HG03460 (cell line): ENCODE measurements around the gene NOCT.
"Not testable (repeated sequence)": the region's sequence is repeated elsewhere in the genome, so short reads cannot be mapped to it uniquely, and the experiment has no call there.

Source experiments
- ATAC-seq: cut with Tn5 transposase; IDR thresholded peaks from one replicate; pipeline ENCODE4 v1.9.1; 2021; ENCODE audit not compliant: unreplicated experiment

Gene NOCT, protein sequence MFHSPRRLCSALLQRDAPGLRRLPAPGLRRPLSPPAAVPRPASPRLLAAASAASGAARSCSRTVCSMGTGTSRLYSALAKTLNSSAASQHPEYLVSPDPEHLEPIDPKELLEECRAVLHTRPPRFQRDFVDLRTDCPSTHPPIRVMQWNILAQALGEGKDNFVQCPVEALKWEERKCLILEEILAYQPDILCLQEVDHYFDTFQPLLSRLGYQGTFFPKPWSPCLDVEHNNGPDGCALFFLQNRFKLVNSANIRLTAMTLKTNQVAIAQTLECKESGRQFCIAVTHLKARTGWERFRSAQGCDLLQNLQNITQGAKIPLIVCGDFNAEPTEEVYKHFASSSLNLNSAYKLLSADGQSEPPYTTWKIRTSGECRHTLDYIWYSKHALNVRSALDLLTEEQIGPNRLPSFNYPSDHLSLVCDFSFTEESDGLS

DNA sequence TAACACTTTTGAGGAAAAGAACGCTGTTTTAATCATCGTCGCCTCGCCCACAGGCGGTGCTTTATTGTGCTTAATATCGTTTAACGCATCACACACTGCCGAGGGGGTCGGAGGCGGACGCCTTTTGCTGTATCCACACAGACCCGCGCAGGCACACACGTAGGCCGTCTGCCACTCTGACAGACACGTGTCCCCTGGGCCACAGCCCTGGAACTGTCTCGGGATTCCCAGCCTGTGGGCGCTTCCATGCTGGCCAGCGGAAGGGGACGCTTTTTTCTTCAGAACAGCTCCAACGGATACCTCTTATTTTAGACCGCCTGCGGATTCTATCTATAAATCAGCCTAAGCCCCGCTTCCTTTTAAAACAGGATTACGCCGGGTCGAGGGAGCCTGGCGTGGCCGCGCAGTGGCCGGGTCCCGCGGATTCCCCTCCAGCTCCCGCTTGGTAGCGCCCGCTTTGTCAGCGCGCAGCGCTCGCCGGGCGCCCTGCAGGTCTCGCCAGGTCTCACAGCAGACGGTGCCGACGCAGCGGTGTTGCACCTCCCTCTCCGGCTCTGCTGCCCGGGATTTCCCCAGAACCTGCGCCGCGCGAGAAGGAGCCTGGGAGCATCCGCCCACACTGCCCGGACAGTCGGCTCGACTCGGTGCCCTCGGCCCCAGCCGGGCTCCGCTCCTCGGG is at the start of gene NOCT:
NOCT (plus strand) TSS at position 513 of the 679 bp plus-strand sequence. CDS start 201 bp downstream, outside the sequence.
- peak; percentile 92 for ATAC-seq

DNA sequence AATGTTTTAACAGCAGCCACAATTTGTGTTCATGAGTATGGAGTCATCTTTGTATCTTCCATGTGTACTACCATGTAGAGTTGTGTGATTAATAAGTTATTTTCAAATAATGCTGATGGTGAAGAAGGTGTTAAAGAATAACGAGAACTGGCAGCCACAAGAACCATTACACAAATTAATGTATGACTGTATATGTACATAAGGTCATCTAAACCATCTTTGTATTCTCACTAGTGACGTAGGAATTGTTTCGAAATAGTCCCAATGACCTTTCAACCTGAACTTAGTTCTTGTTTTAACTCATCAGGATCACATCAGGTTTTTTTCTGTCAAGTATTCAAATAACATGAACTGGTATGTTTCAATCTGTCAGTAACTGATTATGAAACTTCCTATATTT is 48.3 kb upstream of the NOCT start:
- peak; percentile 95 for ATAC-seq

DNA sequence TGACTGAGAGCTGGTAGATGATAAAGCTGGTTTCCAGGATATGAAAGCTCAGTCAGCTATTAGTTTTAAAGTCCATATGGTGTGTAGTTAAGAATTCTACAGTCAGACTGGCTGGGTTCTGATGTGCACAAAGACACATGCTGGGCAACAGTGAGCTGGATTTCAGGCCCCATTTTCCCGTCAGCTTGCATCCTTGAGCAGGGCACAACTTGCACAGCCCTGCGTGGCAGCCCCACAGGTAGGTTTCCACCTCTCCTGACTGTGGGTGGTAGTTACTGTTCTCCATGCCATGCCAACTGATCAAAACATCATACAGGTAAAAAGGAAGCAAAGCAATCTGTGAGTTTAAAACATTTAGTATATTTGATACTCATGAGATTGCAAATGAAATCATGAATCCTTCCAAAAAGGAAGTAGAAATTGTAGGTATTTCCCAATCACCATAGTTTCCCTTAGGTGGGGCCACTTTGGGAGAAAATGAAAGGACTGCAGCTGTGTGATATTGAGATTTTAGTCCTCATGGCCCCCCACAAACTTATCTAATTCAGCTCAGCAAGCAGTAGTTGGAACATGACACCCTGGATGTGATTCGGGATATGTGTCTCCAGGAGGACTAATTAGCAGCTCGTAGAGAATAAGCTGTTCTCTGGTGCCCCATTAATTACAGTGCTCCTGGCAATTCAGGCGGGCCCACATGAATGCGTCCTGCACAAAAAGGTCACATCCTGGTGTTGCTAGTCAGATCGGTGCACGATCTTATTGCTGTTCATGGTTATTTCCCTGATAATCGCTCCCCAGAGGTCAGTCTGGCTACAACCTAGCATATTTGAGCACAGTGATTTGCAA is 42.4 kb upstream of the NOCT start:
- ATAC-seq, result no peak

DNA sequence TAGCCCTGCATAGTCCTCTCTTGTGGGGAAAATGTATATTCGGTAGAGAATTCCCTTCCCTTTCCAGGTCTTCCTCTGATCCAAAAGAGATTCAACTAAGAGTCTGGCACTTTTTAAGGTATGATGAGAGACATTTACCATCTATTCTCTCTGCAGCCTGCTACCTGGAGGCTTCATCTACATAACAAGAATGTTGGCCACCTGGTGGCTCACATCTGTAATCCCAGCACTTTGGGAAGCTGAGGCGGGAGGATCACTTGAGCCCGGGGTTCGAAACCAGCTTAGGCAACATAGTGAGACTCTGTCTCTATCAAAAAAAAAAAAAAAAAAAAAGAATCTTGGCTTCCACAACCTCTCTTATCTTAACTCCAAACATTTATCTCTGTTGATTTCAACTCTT is 40.4 kb upstream of the NOCT start:
- ATAC-seq, result no peak

DNA sequence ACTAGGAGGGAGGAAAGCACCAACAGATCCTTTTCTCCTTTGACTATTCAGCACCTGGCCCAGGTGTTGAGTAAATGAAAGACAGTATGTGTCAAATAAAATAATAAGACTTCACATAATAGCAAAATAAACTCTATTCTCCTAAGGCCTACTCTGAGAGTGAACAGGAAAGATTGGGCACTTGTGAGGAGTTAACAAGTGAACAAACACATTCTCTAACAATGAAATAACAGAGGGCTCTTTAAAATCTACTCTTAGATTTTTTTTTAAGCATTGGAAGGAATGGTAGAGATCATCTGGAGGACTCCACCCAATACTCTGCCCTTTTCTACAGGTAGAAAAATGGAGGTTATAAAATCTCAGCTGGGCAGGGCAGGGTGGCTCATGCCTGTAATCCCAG is 39.1 kb upstream of the NOCT start:
- no peak for ATAC-seq

DNA sequence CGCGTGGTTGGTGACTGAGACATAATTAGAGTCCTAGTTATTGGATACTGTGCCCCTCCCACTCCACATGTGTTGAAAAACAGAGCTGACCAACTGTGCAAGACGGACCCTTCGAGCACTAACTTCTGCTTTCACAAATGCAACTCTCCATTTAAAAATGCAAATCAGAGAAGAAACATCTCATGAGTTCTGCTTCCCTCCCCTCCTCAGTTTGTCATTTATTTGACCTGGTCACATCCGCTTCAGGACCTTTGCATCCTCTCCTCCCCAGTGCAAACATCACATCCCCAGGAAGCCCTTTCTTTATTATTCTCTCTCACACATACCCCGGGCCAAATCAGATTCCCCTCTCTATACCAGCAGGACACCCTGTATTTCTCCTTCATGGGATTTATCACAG is 38.1 kb upstream of the NOCT start:
- ATAC-seq, result peak; percentile 95

DNA sequence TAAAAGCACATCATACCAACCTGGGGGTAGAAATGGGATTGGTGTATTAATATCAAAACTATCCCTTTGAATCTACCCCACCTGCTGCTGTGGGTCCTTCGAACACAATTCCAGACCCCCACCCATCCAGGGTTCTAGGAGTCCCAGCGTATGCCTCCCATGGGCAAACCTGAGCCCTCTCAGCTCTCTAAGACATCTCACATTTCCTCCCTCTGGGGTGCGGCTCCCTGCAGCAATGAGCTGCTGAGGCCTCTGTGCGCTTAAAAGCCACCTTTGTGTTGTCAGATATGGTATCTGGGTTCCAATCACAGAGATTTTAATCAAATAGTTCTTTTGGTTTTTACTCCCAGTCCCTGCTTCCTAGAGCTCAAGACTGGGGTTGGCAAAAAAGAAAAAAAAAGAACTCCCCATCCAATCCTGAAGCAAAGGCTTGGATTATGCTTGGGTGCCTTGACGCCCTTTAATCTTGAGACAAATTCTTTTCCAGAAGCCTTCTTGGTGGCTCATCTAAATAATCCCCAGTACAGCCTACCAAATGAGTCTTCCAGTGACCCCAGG is 37.5 kb upstream of the NOCT start:
- no peak for ATAC-seq

DNA sequence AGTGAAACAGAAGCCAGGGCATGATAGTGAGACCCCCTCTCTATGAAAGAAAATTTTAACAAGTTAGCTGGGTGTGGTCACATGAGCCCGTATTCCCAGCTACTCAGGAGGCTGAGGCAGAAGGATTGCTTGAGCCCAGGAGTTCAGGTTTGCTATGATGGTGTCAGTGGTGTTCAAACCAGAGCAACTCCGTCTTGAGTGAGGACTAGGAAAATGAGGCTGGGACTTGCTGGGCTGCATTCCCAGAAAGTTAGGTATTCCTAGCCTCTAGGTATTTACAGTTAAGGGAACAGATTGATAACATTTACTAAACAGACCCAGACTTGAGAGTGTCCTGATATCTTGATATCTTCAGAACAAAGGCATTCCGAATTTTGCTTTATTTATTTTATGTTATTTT is 37.0 kb upstream of the NOCT start:
- ATAC-seq, result no peak

DNA sequence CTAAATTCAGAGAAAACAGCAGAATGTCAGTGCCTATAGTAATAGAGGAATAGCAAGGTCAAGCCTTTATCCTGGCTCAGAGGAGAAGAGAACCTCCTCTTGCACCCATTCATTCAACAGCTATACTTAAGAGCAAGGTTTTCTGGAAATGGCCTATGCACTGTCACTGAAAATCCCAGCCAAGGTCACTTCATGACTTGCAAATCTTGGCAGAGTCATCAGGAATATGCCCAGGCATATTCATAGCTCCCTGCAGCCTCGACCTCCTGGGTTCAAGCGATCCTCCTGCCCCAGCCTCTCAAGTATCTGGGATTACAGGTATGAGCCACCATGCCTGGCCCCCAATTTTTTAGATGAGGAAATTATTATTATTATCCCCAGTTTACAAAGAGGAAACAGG is 35.8 kb upstream of the NOCT start:
- no peak for ATAC-seq

DNA sequence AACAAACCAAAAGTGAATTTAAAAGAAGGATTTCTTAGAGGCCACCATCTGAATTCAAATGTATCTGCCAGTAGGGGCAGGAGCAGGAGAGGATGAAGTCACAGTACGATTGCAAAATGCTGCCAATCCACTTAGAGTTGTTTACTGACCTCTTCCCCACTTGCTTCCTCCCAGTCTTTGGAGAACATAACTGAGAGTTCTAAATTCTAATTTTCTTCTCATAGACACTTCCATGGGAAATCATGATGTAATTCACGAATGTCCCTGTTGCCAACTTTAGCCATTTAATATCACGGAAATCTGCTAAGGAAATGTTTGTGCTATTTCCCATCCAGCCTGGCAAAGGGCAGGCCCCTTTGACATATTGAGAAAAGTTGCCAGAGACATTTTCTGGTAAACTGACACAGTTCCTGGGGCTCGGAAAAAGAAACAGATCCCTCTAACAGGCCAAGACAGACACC is 33.6 kb upstream of the NOCT start:
- ATAC-seq, result no peak

DNA sequence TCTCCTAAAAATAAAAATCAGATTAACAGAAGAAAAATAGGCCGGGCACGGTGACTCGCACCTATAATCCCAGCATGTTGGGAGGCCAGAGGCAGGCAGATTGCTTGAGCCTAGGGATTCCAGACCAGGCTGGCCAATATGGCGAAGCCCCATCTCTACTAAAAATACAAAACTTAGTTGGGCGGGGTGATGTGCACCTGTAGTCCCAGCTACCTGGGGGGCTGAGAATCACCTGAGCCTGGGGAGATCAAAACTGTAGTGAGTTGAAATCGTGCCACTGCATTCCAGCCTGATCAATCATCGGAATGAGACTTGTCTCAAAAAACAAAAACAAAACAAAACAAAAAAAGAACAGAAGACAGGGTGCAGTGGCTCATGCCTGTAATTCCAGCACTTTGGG is 32.8 kb upstream of the NOCT start:
- ATAC-seq, result no peak

DNA sequence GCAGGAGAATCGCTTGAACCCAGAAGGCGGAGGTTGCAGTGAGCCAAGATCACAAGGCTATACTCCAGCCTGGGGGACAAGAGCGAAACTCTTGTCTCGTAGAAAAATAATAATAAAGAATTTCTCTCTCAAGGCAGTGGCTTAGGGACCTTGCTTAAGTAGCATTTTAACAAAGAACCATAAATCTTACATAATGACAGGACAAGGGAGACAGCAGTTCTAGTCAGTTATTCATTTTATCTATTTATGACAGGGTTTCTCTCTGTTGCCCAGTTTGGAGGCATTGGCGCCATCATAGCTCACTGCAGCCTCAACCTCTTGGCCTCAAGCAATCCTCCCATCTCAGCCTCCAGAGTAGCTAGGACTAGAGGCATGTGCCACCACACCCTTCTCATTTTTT is 31.9 kb upstream of the NOCT start:
- no peak for ATAC-seq

DNA sequence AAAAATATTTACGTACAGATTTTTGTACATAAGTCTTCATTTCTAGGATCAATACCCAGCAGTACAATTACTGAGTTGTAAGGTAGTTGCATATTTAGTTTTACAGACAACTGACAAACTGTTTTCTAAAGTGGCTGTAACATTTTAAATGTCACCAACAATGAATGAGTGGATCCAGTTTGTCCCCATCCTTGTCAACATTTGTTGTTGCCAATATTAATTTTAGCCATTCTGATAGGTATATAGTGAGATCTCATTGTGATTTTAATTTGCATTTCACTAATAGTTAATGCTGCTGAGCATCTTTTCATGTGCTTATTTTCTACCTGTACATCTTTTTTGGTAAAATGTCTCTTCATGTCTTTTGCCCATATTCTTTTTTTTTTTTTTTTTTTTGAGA is 30.9 kb upstream of the NOCT start:
- ATAC-seq, result no peak

DNA sequence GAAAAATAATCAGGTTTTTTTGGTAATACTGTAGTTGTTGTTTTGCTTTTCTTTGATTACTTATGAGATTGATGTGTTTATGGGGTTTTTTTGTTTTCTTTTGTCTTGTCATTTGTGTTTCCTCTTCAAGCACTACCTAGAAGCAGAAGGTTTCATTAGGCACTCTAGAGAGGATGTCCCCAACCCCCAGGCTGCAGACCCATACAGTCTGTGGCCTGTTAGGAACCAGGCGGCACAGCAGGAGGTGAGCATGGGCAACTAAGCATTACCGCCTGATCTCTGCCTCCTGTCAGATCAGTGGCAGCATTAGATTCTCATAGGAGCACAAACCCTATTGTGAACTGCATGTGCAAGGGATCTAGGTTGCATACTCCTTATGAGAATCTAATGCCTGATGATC is 22.9 kb upstream of the NOCT start:
- ATAC-seq, result no peak

DNA sequence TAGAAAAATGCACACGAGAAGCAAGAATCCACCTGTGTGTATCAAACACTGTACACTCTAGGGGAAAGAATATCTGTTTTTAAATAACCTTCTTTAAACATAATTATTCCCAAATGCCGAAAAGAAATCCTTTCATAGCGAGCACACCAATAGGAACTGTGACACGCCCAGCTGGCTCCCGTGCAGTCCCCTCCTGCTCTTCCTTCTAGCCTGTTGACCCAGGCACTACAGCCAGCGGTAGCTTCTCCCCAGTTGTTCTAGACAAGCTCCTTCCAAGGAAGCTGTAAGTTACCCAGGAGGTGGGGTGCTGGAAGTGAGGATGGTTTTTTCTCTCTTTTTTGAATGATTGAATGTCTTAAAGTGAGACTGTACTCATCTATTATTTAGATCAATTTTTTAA is 19.5 kb upstream of the NOCT start:
- ATAC-seq, result no peak

DNA sequence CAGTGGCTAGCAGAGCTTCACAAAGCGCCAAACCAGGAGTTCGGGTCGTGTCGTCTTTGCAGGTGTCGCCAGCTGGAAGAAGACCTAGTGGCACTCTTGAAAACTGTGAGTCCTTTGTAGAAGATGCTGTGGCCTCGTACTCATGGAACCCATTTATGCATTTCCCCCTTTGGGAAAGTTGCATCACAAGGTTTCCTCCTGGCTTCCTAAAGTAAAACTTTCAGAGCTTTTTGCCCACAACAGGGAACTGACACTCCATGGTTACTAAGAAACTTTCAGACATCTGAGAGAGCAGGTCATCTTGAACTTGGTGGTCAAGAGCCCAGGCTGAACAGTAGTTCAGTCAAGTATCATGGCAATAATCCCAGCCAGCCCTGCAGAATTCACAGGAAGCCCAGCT is 15.9 kb upstream of the NOCT start:
- no peak for ATAC-seq

DNA sequence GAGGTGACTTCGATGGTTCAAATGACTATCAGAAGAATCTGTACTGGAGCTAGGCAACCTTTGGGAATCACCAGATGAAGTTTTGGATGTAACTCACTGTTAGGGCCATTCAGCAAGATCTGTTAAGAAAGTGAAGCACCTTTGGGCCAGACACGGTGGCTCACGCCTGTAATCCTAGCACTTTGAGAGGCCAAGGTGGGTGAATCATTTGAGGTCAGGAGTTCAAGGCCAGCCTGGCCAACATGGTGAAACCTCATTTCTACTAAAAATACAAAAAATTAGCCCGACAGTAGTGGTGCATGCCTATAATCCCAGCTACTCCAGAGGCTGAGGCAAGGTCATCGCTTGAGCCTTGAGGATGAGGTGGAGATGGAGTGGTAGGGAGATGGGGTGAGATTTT is 15.4 kb upstream of the NOCT start:
- not testable (repeated sequence) for ATAC-seq

DNA sequence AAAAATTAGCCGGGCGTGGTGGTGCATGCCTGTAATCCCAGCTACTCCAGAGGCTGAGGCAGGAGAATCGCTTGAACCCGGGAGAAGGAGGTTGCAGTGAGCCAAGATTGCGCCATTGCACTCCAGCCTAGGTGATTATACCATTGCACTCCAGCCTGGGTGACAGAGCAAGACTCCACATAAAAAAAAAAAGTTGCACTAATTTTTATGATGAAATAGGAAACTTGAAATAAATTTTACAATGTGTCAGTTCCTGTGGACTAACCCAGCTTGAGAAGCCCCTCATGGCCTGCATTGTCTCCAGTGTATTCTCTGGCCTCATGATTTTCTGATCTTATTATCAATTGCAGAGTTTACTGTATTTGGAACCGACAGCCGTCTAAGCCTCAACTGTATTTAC is 14.2 kb upstream of the NOCT start:
- not testable (repeated sequence) for ATAC-seq

DNA sequence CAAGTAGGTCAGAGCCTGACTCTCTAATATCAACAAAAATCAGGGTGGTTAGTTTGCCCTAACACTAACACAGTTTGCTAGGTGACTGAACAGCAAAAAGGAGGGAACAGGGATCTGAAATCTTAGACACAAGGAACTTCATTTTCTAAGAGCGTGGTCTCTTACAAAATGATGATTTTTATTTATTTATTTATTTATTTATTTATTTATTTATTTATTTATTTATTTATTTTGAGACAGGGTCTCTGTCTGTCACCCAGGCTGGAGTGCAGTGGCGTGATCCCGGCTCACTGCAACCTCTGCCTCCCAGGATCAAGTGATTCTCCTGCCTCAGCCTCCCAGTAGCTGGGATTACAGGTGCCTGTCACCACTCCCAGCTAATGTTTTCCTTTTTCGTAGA is 11.9 kb upstream of the NOCT start:
- ATAC-seq, result not testable (repeated sequence)

DNA sequence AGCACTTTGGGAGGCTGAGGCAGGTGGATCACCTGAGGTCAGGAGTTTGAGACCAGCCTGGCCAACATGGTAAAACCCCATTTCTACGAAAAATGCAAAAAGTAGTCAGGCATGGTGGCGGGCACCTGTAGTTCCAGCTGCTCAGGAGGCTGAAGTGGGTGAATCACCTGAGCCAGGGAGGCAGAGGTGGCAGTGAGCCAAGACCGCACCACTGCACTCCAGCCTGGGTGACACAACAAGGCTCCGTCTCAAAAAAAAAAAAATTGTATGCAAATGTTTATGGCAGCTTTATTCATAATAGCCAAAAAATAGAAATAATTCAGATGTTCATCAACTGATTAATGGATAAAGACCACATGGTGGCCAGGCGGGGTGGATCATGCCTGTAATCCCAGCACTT is 9.8 kb upstream of the NOCT start:
- no peak for ATAC-seq

DNA sequence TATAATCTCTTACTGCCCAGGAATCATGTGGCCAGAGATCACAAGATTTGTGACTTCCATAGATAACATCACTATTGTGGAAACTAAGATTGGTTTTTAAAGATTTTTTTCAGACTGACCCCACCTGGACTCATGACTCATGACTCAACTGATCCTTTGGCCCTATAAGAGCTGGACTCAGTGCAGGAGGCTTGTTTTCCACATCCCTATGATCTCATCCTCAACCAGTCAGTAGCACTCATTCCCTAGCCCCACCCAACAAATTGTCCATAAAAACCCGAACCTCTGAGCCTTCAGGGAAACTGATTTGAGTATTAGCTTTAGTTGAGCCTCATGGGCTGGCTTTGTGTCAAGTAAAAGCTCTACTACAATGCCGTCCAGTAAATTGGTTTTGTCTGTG is 7.9 kb upstream of the NOCT start:
- no peak for ATAC-seq
